GF-D8 (cell line): Measurements from ENCODE around the gene TUT1.
A peak's percentile ranks its signal among the peaks of the same experiment; 100 is the strongest.
"Not testable (repeated sequence)": the region's sequence is repeated elsewhere in the genome, so short reads cannot be mapped to it uniquely, and the experiment has no call there.

Source experiments
- DNase-seq: peaks from one replicate; lab custom pipeline; 2025; lab: John Stamatoyannopoulos, UW

TUT1 gene

GRCh38 chr11:62591448-62592145 is at the start of gene TUT1:
Gene TUT1, minus strand, starts transcription at chr11:62591523. Its CDS starts 38 bp downstream, at chr11:62591485.
- peak; percentile 99 for DNase-seq

- no peak for DNase-seq
Measured at GRCh38 chr11:62632492-62632891, 41.2 kb upstream of the TUT1 start.

GRCh38 chr11:62627713-62628112 is 36.4 kb upstream of the TUT1 start:
- no peak for DNase-seq

- no peak for DNase-seq
Measured at GRCh38 chr11:62622476-62623089, 31.3 kb upstream of the TUT1 start.

- DNase-seq, result peak; percentile 84
Measured at GRCh38 chr11:62621567-62622470, 30.5 kb upstream of the TUT1 start, which contains the start of gene B3GAT3. Gene B3GAT3, minus strand, starts transcription at chr11:62621986. Its CDS starts 39 bp downstream, at chr11:62621947.

GRCh38 chr11:62621027-62621566 is 29.8 kb upstream of the TUT1 start:
- no peak for DNase-seq

- not testable (repeated sequence) for DNase-seq
Measured at GRCh38 chr11:62616957-62617356, 25.6 kb upstream of the TUT1 start.

- DNase-seq, result no peak
Measured at GRCh38 chr11:62615521-62615920, 24.2 kb upstream of the TUT1 start.

- no peak for DNase-seq
Measured at GRCh38 chr11:62614275-62614674, 23.0 kb upstream of the TUT1 start.

- no peak for DNase-seq
Measured at GRCh38 chr11:62613291-62613778, 22.0 kb upstream of the TUT1 start.

- DNase-seq, result peak; percentile 30
Measured at GRCh38 chr11:62612366-62613290, 21.3 kb upstream of the TUT1 start, which contains the start of the genes EML3 and ROM1. Gene EML3, minus strand, starts transcription at chr11:62612775. Its CDS starts 318 bp downstream, at chr11:62612457. Gene ROM1, plus strand, starts transcription at chr11:62613257. Its CDS starts 25 bp downstream, at chr11:62613282.

GRCh38 chr11:62611705-62612365 is 20.5 kb upstream of the TUT1 start:
- DNase-seq, result no peak

GRCh38 chr11:62610814-62611704 is 19.7 kb upstream of the TUT1 start:
- DNase-seq, result no peak

GRCh38 chr11:62610403-62610802 is 19.1 kb upstream of the TUT1 start:
- DNase-seq, result no peak

- no peak for DNase-seq
Measured at GRCh38 chr11:62608776-62609175, 17.5 kb upstream of the TUT1 start.

- DNase-seq, result no peak
Measured at GRCh38 chr11:62607714-62608113, 16.4 kb upstream of the TUT1 start.

- DNase-seq, result no peak
Measured at GRCh38 chr11:62605902-62606301, 14.6 kb upstream of the TUT1 start.

- DNase-seq, result no peak
Measured at GRCh38 chr11:62605467-62605866, 14.1 kb upstream of the TUT1 start.

- DNase-seq, result no peak
Measured at GRCh38 chr11:62604460-62605120, 13.3 kb upstream of the TUT1 start.
